MG63 (cell line): Measurements from ENCODE around the gene BRWD1. TPM values are rescaled to one million over a fixed set of nuclear protein-coding genes. Genes with fewer than 3 reads are reported as not detected.
"Not testable (repeated sequence)": the region's sequence is repeated elsewhere in the genome, so short reads cannot be mapped to it uniquely, and the experiment has no call there.

ENCODE experiments used
- DNase-seq: peaks from one replicate; pipeline ENCODE4 v3.0.0-alpha.2; 2020
- H3K27me3 ChIP-seq: fragments of 250-450 bp; sonication (Bioruptor Pico); 2 replicates; pipeline ENCODE4 v1.5.1; 2020; ENCODE audit warnings: mild to moderate bottlenecking, moderate library complexity
- H3K36me3 ChIP-seq: fragments of 250-450 bp; sonication (Bioruptor Pico); 2 replicates; pipeline ENCODE4 v1.5.1; 2020; ENCODE audit warnings: mild to moderate bottlenecking, moderate library complexity
- H3K4me3 ChIP-seq: fragments of 250-450 bp; sonication (Bioruptor Pico); 2 replicates; pipeline ENCODE4 v1.5.1; 2020; ENCODE audit warnings: mild to moderate bottlenecking, moderate library complexity
- H3K9me3 ChIP-seq: fragments of 250-450 bp; sonication (Bioruptor Pico); 2 replicates; pipeline ENCODE4 v1.5.1; 2020; ENCODE audit warnings: mild to moderate bottlenecking, moderate library complexity
- total RNA-seq: library from RNA; depleted of rRNA; stranded (reverse); fragments of >200 nt; shearing (Covaris generic); gene quantifications from 2 replicates; pipeline ENCODE4 v1.2.3, GENCODE V29; 2014; ENCODE audit warnings: low replicate concordance

The BRWD1 gene
- total RNA-seq, 1 experiment from 2014 or later: 33.8 TPM

- H3K36me3 ChIP-seq: peaks cover 82% of the 10 kb centered on the region
- no peak overlapping the region for H3K4me3 ChIP-seq
- H3K27me3 ChIP-seq: no peaks in the 10 kb centered on the region
- no peaks in the 10 kb centered on the region for H3K9me3 ChIP-seq
- DNase-seq: no peak
These were observed 138.3 kb downstream of the BRWD1 start for GRCh38 chr21:39175154-39175553.

GRCh38 chr21:39173716-39174680, 139.4 kb downstream of the BRWD1 start:
- DNase-seq: no peak
- H3K9me3 ChIP-seq: no peaks in the 10 kb centered on the region
- H3K27me3 ChIP-seq: no peaks in the 10 kb centered on the region
- no peak overlapping the region for H3K4me3 ChIP-seq
- H3K36me3 ChIP-seq: peaks cover 74% of the 10 kb centered on the region

GRCh38 chr21:39169906-39170305, 143.5 kb downstream of the BRWD1 start:
- no peak for DNase-seq
- Histone ChIP-seq H3K9me3 (peaks cover 6% of the 10 kb centered on the region), H3K4me3 (no peak overlapping the region), H3K36me3 (peaks cover 39% of the 10 kb centered on the region), H3K27me3 (no peaks in the 10 kb centered on the region)

- no peak for DNase-seq
- Histone ChIP-seq H3K9me3 (peaks cover 15% of the 10 kb centered on the region), H3K27me3 (no peaks in the 10 kb centered on the region), H3K4me3 (no peak overlapping the region), H3K36me3 (peaks cover 28% of the 10 kb centered on the region)
These were observed 144.6 kb downstream of the BRWD1 start for GRCh38 chr21:39168800-39169199.

- Histone ChIP-seq H3K27me3 (no peaks in the 10 kb centered on the region), H3K36me3 (no peaks in the 10 kb centered on the region; the same call in 1 of the 2 replicates), H3K4me3 (no peak overlapping the region), H3K9me3 (peaks cover 17% of the 10 kb centered on the region)
- DNase-seq: no peak
These were observed 148.9 kb downstream of the BRWD1 start for GRCh38 chr21:39164523-39164922.

GRCh38 chr21:39161064-39161463, 152.4 kb downstream of the BRWD1 start:
- Histone ChIP-seq H3K27me3 (no peaks in the 10 kb centered on the region), H3K36me3 (no peaks in the 10 kb centered on the region), H3K4me3 (no peak overlapping the region), H3K9me3 (peaks cover 17% of the 10 kb centered on the region)
- DNase-seq: no peak

GRCh38 chr21:39159342-39160063, 153.9 kb downstream of the BRWD1 start:
- no peak overlapping the region for H3K4me3 ChIP-seq
- H3K27me3 ChIP-seq: no peaks in the 10 kb centered on the region
- peaks cover 7% of the 10 kb centered on the region for H3K9me3 ChIP-seq
- H3K36me3 ChIP-seq: no peaks in the 10 kb centered on the region
- no peak for DNase-seq

- not testable (repeated sequence) for H3K36me3 ChIP-seq, H3K9me3 ChIP-seq, H3K4me3 ChIP-seq, H3K27me3 ChIP-seq, DNase-seq
These were observed 156.2 kb downstream of the BRWD1 start for GRCh38 chr21:39157241-39157640.

- Histone ChIP-seq H3K36me3 (no peaks in the 10 kb centered on the region), H3K27me3 (no peaks in the 10 kb centered on the region)
- no peak for DNase-seq
These were observed 157.4 kb downstream of the BRWD1 start for GRCh38 chr21:39156024-39156423.

GRCh38 chr21:39155578-39155977, 157.9 kb downstream of the BRWD1 start:
- Histone ChIP-seq H3K4me3 (no peak overlapping the region), H3K9me3 (no peaks in the 10 kb centered on the region), H3K27me3 (no peaks in the 10 kb centered on the region), H3K36me3 (no peaks in the 10 kb centered on the region)
- DNase-seq: no peak

More at GRCh38 chr21:39156024-39156423, 157.4 kb downstream of the BRWD1 start:
- no peaks in the 10 kb centered on the region for H3K9me3 ChIP-seq
- H3K4me3 ChIP-seq: no peak overlapping the region

- Histone ChIP-seq H3K27me3 (no peaks in the 10 kb centered on the region), H3K9me3 (no peaks in the 10 kb centered on the region), H3K36me3 (no peaks in the 10 kb centered on the region), H3K4me3 (no peak overlapping the region)
- no peak for DNase-seq
These were observed 159.6 kb downstream of the BRWD1 start for GRCh38 chr21:39153842-39154241.

GRCh38 chr21:39153373-39153772, 160.1 kb downstream of the BRWD1 start:
- no peak overlapping the region for H3K4me3 ChIP-seq

GRCh38 chr21:39152271-39152670, 161.2 kb downstream of the BRWD1 start:
- Histone ChIP-seq H3K27me3 (no peaks in the 10 kb centered on the region), H3K4me3 (no peak overlapping the region), H3K36me3 (no peaks in the 10 kb centered on the region), H3K9me3 (no peaks in the 10 kb centered on the region)
- no peak for DNase-seq

More at GRCh38 chr21:39153373-39153772, 160.1 kb downstream of the BRWD1 start:
- Histone ChIP-seq H3K9me3 (no peaks in the 10 kb centered on the region), H3K36me3 (no peaks in the 10 kb centered on the region), H3K27me3 (no peaks in the 10 kb centered on the region)
- DNase-seq: peak; percentile 53

- DNase-seq: no peak
- peaks cover 7% of the 10 kb centered on the region; the same call in 1 of the 2 replicates for H3K9me3 ChIP-seq
- no peak overlapping the region for H3K4me3 ChIP-seq
- no peaks in the 10 kb centered on the region for H3K27me3 ChIP-seq
- H3K36me3 ChIP-seq: no peaks in the 10 kb centered on the region
These were observed 162.6 kb downstream of the BRWD1 start for GRCh38 chr21:39150877-39151276.

GRCh38 chr21:39150316-39150715, 163.1 kb downstream of the BRWD1 start:
- no peak for DNase-seq
- Histone ChIP-seq H3K4me3 (no peak overlapping the region), H3K9me3 (peaks cover 7% of the 10 kb centered on the region; the same call in 1 of the 2 replicates)

GRCh38 chr21:39149882-39150281, 163.6 kb downstream of the BRWD1 start:
- Histone ChIP-seq H3K9me3 (peaks cover 7% of the 10 kb centered on the region; the same call in 1 of the 2 replicates), H3K4me3 (no peak overlapping the region), H3K27me3 (no peaks in the 10 kb centered on the region), H3K36me3 (no peaks in the 10 kb centered on the region)
- DNase-seq: no peak

More at GRCh38 chr21:39150316-39150715, 163.1 kb downstream of the BRWD1 start:
- Histone ChIP-seq H3K36me3 (no peaks in the 10 kb centered on the region), H3K27me3 (no peaks in the 10 kb centered on the region)

- DNase-seq: no peak
- Histone ChIP-seq H3K4me3 (no peak overlapping the region), H3K9me3 (peaks cover 7% of the 10 kb centered on the region; the same call in 1 of the 2 replicates), H3K36me3 (no peaks in the 10 kb centered on the region), H3K27me3 (no peaks in the 10 kb centered on the region)
These were observed 164.5 kb downstream of the BRWD1 start for GRCh38 chr21:39148975-39149374.
